CD4-positive, alpha-beta T cell treated with Interleukin-4 for 4 hours (primary cell): ENCODE measurements around the gene DIAPH1.

Experiments used
- DNase-seq: peaks from one replicate; pipeline ENCODE4 v3.0.0-alpha.2; 2020

Gene DIAPH1

GRCh38 chr5:141517312-141517711 lies 101.5 kb downstream of the DIAPH1 start:
- DNase-seq = no peak

GRCh38 chr5:141516672-141517025 lies 102.2 kb downstream of the DIAPH1 start:
- DNase-seq = no peak

GRCh38 chr5:141515946-141516671 lies 102.7 kb downstream of the DIAPH1 start:
- no peak for DNase-seq

DNA sequence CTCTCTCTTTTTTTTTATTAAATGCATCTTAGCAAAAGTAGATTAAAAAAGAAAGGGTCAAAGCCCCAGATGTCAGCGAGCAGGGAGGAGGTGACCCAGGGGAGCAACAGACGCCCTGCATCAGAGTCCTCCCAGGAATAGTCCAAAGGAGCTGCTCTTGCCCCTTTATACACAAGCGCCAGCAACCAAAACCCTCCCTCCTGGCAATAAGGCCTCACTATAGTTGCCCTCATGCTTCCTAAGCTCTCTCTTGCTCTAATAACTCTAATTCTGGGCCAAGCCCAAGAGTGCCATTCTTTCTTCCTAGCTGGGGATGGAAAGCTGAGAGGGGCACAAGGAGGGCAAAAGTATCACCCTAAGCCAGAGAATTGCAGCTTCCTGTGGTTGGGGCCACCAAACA lies 103.7 kb downstream of the DIAPH1 start:
- DNase-seq = no peak

- DNase-seq = no peak
Measured at GRCh38 chr5:141514330-141515133, 104.3 kb downstream of the DIAPH1 start.

DNA sequence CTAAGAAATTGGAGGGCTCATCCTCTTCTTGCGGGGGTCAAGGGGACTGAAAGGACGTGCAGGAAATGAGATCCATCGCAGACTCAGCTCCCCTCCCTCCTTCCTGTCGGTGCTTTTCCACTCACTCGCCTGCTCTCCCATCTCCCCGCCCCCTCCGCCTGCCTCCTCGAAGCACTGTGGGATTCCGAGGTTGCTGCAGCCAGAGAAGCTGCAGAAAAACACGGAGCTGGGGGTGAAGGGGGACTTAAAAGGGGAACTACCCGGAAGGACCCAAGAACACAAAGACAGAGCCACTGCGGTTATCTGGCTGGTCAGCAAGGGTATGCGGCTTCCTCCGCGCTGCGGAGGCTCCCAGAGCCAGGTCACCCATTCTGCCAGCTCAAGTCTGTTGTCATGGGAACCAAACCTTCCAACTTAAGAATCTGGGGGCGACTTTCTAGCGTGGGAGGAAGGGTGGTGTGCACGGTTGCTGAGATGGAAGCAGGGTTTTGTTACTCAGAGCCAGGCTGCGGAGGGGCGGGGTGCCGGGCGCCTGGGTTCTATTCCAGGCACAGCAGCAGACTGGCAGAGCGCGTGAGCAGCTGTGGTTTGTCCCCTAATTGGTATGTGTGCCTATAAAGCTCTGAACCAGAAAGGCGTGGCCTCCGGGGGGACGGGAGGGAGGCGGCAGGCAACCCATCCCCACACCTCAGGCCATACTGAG lies 105.0 kb downstream of the DIAPH1 start:
- peak; percentile 67 for DNase-seq

DNA sequence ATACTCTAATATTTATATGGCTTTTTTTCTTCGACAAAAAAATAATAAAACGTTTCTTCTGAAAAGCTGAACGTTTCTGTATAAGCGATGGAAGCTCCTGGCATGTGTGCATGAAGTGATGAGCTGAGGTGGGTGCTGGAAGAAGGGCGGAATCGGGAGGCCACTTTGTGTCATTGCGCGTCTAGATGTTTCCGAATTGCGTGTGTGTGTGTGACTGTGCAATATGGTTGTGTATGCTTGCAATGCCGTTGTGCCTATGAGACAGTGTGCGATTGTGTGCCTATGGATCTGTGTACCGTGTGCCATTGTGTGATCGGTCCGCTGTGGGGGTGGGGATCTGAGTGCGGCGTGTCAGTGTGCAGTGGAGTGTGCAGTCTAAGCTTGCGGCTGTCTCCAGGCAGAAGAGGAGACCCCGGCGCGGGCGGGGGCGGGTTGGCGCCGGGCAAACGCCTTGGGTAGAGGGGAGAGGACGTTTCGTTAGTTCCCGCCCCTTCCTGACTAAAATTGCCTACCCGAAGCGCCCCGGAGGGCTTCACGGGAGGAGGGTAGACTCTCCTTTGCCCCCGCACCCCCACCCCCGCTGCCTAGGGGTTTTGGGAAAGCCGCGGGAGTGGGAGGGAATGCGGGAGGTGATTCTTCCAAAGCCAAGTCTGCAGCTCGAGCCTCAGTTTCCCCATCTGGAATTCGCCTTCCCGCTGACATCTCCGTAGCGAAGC lies 105.7 kb downstream of the DIAPH1 start:
- DNase-seq = peak; percentile 24

DNA sequence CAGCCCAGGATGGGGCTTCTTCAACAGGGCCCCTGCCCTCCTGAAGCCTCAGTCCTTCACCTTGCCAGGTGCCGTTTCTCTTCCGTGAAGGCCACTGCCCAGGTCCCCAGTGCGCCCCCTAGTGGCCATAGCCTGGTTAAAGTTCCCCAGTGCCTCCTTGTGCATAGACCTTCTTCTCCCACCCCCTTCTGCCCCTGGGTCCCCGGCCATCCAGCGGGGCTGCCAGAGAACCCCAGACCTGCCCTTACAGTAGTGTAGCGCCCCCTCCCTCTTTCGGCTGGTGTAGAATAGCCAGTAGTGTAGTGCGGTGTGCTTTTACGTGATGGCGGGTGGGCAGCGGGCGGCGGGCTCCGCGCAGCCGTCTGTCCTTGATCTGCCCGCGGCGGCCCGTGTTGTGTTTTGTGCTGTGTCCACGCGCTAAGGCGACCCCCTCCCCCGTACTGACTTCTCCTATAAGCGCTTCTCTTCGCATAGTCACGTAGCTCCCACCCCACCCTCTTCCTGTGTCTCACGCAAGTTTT lies 106.3 kb downstream of the DIAPH1 start:
- peak; percentile 78 for DNase-seq

- DNase-seq = no peak
Measured at GRCh38 chr5:141511771-141512325, 107.0 kb downstream of the DIAPH1 start.

DNA sequence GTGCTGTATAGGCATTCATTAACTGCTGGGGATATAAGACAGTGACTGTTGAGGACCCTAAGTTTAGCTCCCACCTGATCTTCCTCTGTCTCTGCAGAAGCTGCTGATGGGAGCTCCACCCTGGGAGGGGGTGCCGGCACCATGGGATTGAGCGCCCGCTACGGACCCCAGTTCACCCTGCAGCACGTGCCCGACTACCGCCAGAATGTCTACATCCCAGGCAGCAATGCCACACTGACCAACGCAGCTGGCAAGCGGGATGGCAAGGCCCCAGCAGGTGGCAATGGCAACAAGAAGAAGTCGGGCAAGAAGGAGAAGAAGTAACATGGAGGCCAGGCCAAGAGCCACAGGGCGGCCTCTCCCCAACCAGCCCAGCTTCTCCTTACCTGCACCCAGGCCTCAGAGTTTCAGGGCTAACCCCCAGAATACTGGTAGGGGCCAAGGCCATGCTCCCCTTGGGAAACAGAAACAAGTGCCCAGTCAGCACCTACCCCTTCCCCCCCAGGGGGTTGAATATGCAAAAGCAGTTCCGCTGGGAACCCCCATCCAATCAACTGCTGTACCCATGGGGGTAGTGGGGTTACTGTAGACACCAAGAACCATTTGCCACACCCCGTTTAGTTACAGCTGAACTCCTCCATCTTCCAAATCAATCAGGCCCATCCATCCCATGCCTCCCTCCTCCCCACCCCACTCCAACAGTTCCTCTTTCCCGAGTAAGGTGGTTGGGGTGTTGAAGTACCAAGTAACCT lies 107.8 kb downstream of the DIAPH1 start:
- no peak for DNase-seq

DNA sequence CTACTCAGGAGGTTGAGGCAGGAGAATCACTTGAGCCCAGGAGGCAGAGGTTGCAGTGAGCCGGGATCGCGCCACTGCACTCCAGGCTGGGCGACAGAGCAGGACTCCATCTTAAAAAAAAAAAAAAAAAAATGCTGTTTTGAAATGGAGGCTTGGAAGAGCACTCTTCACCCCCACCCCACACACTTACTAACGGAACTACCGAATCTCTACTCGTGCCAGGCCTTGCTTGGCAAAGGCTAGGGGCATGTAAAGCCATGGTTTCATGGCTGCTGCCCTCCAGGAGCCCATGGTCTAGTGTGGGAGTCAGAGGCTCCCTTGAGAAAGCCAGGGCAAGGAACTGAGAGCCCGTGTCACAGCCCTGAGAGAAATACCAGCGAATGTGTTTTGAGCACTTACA lies 108.6 kb downstream of the DIAPH1 start:
- DNase-seq = no peak

- no peak for DNase-seq
Measured at GRCh38 chr5:141508798-141509611, 109.8 kb downstream of the DIAPH1 start.

GRCh38 chr5:141508440-141508797 lies 110.4 kb downstream of the DIAPH1 start:
- DNase-seq = no peak

DNA sequence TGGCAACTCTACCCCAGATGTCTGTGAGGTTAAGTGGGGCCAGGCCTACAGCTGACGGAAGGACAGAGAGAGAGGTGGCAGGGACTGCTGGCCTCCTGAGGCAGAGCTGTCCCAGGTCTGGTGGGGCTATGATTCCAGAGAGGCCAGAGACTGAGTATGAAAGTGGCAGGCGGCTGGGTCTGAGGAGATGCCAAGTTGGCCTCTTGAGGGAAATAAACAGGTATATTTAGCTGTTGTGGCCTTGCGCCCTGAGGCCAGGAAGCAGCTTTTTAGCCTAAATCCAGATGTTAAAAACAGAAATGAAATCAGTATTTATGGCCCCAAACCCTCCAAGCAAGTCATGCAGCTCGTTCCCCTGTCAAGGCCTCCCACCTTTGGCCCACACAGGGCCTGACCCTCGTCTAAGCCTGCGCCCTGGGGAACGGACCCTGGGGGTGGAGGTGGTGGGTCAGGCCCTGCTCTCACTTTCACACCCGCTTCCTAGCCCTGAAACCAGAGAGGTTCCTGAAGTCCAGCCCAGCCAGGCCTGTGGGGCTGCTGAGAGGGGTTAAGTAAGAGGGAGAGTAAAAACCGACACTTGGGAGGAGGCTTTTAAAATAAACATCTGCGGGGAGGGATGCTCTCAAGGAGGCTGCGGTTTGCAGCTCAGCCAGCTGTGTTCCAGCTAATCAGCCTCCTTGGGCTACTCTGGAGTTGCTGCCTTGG lies 111.3 kb downstream of the DIAPH1 start:
- no peak for DNase-seq

GRCh38 chr5:141506381-141507155 lies 112.2 kb downstream of the DIAPH1 start:
- DNase-seq = no peak

DNA sequence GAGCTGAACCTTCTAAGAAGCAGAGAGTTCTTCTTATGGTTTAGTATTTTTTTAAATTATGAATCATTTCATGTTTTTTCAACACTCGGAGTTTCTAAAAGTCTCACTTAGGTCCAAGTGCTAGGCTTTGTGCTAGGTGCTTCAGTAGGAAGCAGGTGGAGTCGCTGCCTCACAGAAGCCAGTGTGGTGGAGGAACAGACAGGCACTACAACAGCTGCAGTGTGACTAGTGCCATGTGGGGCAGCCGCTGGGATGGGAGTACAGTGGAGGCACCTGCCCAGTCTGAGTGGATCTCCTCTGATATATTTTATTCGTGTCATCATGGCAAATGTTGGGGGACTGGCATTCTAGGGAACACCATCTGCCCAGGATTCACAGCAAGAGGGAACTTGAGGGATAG lies 114.6 kb downstream of the DIAPH1 start:
- no peak for DNase-seq

GRCh38 chr5:141503681-141504080 lies 115.1 kb downstream of the DIAPH1 start:
- DNase-seq = no peak

GRCh38 chr5:141501761-141502160 lies 117.0 kb downstream of the DIAPH1 start:
- no peak for DNase-seq

DNA sequence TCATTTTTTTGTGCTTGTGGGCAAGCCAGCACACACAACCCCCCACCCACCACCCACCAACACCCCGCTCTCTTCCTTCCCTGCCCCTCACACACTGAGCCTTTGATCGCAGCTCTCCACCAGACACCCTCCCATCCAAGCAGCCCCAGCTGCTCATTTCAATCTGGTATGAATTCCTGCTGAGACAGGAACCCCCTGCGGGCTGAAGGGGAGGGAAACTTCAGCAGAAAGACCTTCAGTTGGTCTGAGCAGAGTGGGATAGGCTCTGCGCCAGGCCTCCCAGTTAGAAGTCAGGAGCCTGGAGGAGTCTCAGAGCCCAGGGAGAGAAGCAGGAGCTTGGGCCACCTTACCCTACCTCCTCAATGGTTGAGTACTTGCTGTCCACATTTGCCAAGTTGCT lies 122.8 kb downstream of the DIAPH1 start:
- no peak for DNase-seq

GRCh38 chr5:141495453-141495811 lies 123.4 kb downstream of the DIAPH1 start:
- no peak for DNase-seq
